Measurements from ENCODE around the gene KANK3. TPM values are rescaled to one million over a fixed set of nuclear protein-coding genes. Genes with fewer than 3 reads are reported as not detected.
"Not testable (repeated sequence)": the region's sequence is repeated elsewhere in the genome, so short reads cannot be mapped to it uniquely, and the experiment has no call there.

Gene KANK3
- total and polyA plus RNA-seq, 2 of the 8 experiments (the other 6 are each of a cell fraction or from before 2014, with no cell fraction given): 2.5 to 4.2 TPM

DNA sequence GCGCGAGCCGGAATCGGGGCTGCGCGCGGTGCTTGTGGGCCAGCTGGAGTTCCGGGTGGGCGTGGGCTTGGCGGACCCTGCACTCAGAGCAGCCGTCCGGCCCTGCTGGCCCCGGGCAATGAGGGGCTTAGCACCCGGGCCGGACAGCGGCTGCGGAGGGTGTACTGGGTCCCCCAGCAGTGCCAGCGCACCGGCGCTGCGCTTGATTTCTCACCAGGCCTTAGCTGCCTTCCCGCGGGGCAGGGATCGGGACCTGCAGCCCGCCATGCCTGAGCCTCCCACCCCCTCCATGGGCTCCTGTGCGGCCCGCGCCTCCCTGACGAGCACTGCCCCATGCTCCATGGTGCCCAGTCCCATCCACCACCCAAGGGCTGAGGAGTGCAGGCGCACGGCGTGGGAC, 32.7 kb upstream of the KANK3 start:
- H4K20me1 ChIP-seq (replicated peaks in 1 of 2; ENCODE audit: control insufficient read depth in 1 of 2, insufficient read depth in 2 of 2, low read length in 2 of 2); H2AK5ac ChIP-seq (ENCODE audit: low read depth, low read length); H3K79me2 ChIP-seq (ENCODE audit: control insufficient read depth in 1 of 2, insufficient read depth in 2 of 2, low read length in 2 of 2); H3K27me3 ChIP-seq (replicated peaks in 1 of 4; ENCODE audit: control insufficient read depth in 3 of 4, extremely low read depth in 1 of 4, insufficient read depth in 3 of 4, low read length in 3 of 4); H3K4me2 ChIP-seq (ENCODE audit: insufficient read depth in 1 of 2, low read depth in 2 of 2, low read length in 2 of 2); H2BK20ac ChIP-seq (ENCODE audit: low read length); H4K91ac ChIP-seq (replicated peaks; ENCODE audit: insufficient read length, low read length); H3K36me3 ChIP-seq (ENCODE audit: control insufficient read depth in 2 of 4, insufficient read depth in 4 of 4, low read length in 3 of 4); H3K4me1 ChIP-seq (replicated peaks in 1 of 4; ENCODE audit: control insufficient read depth in 3 of 4, insufficient read depth in 4 of 4, low read length in 3 of 4); H3K9ac ChIP-seq (replicated peaks in 1 of 4; ENCODE audit: extremely low read depth in 1 of 4, low read depth in 3 of 4, low read length in 3 of 4); H2BK12ac ChIP-seq (ENCODE audit: low read depth, low read length); H3K4me3 ChIP-seq (ENCODE audit: extremely low read depth in 1 of 4, insufficient read depth in 2 of 4, low read depth in 3 of 4, low read length in 4 of 4); H3K18ac ChIP-seq (ENCODE audit: extremely low read depth, low read length); H2BK120ac ChIP-seq (replicated peaks; ENCODE audit: low read depth, low read length); H3K14ac ChIP-seq (ENCODE audit: insufficient read length); H3K56ac ChIP-seq (replicated peaks; ENCODE audit: insufficient read length, low read depth, low read length); H2AFZ ChIP-seq (ENCODE audit: low read length); H4K8ac ChIP-seq (ENCODE audit: extremely low read depth, insufficient read depth, low read length); H3K9me3 ChIP-seq (ENCODE audit: insufficient read depth in 2 of 2, low read depth in 1 of 2, low read length in 1 of 2); DNase-seq (ENCODE audit: low read depth in 1 of 2, low spot score in 2 of 2); H3K23me2 ChIP-seq (ENCODE audit: low read depth, low read length); H3K27ac ChIP-seq (ENCODE audit: low read depth, low read length); H4K5ac ChIP-seq (ENCODE audit: insufficient read length, low read depth, low read length); H3K79me1 ChIP-seq (ENCODE audit: low read depth, low read length); FAIRE-seq; H2BK5ac ChIP-seq (ENCODE audit: low read depth, low read length); H3K23ac ChIP-seq (ENCODE audit: insufficient read length); H3K4ac ChIP-seq (replicated peaks; ENCODE audit: insufficient read length, low read depth, low read length); H2BK15ac ChIP-seq (ENCODE audit: low read length): not testable (repeated sequence)
- CTCF ChIA-PET (ENCODE audit: partially characterized antibody): interaction anchor here (0.8 to 4.9 kb wide), 7 partner anchors 8 to 86 kb away, joined by 3 to 23 read pairs (median 4); partner anchors contain the start of gene ANGPTL4
- 92% methylated on average over 30 of the region's 32 CpGs; no CpG with 5 or more reads in 1 of the 2 experiments for WGBS, 2 experiments (ENCODE audit: extremely low coverage in 1 of 2, insufficient coverage in 1 of 2, insufficient read length in 1 of 2, insufficient replicate concordance in 2 of 2, low coverage in 1 of 2, low lambda C conversion rate in 2 of 2, missing lambda C conversion rate in 1 of 2)
- POLR2A ChIA-PET (ENCODE audit: partially characterized antibody): interaction anchor here (0.6 to 2.8 kb wide), 6 partner anchors 9 to 52 kb away, joined by 3 to 17 read pairs (median 3); partner anchors contain the start of genes ANGPTL4 and RAB11B
